ENCODE measurements around the gene ZC3H6.
"Not testable (repeated sequence)": the region's sequence is repeated elsewhere in the genome, so short reads cannot be mapped to it uniquely, and the experiment has no call there.

Gene ZC3H6

GRCh38 chr2:112340475-112341267 is 65.3 kb downstream of the ZC3H6 start:
- DNase-seq: no peak

- DNase-seq: no peak
Observed at GRCh38 chr2:112342067-112342550, 66.7 kb downstream of the ZC3H6 start.

GRCh38 chr2:112343827-112344585 is 68.6 kb downstream of the ZC3H6 start:
- DNase-seq: no peak

- no peak for DNase-seq
Observed at GRCh38 chr2:112345030-112346027, 69.9 kb downstream of the ZC3H6 start.

- not testable (repeated sequence) for DNase-seq
Observed at GRCh38 chr2:112352292-112352691, 76.9 kb downstream of the ZC3H6 start.

GRCh38 chr2:112352809-112353603 is 77.6 kb downstream of the ZC3H6 start:
- not testable (repeated sequence) for DNase-seq

- DNase-seq: not testable (repeated sequence)
Observed at GRCh38 chr2:112354335-112354734, 78.9 kb downstream of the ZC3H6 start.

GRCh38 chr2:112360055-112360454 is 84.7 kb downstream of the ZC3H6 start:
- DNase-seq: not testable (repeated sequence)
